Raji (cell line): Measurements from ENCODE around the gene SORCS2.

Experiments used
- POLR2A ChIP-seq: IDR thresholded peaks from 2 replicates; pipeline ENCODE4 v1.6.1; 2011; ENCODE audit warnings: low read depth, low read length, control low read depth; ENCODE audit not compliant: insufficient read depth

SORCS2 gene

GRCh38 chr4:7651461-7651921 is 459.2 kb downstream of the SORCS2 start:
- no peak for TF ChIP-seq POLR2A

GRCh38 chr4:7652006-7652405 is 459.7 kb downstream of the SORCS2 start:
- no peak for TF ChIP-seq POLR2A

- TF ChIP-seq POLR2A = no peak
Measured at GRCh38 chr4:7652451-7652881, 460.1 kb downstream of the SORCS2 start.

- no peak for TF ChIP-seq POLR2A
Measured at GRCh38 chr4:7652906-7653305, 460.6 kb downstream of the SORCS2 start.

GRCh38 chr4:7653510-7654369 is 461.4 kb downstream of the SORCS2 start:
- TF ChIP-seq POLR2A = no peak

GRCh38 chr4:7654550-7655445 is 462.5 kb downstream of the SORCS2 start:
- no peak for TF ChIP-seq POLR2A

GRCh38 chr4:7655511-7656243 is 463.3 kb downstream of the SORCS2 start:
- TF ChIP-seq POLR2A = no peak

GRCh38 chr4:7656244-7656800 is 464.0 kb downstream of the SORCS2 start:
- TF ChIP-seq POLR2A = no peak

- no peak for TF ChIP-seq POLR2A
Measured at GRCh38 chr4:7657545-7658297, 465.4 kb downstream of the SORCS2 start.

- no peak for TF ChIP-seq POLR2A
Measured at GRCh38 chr4:7658341-7659204, 466.2 kb downstream of the SORCS2 start.

- TF ChIP-seq POLR2A = no peak
Measured at GRCh38 chr4:7659429-7660175, 467.3 kb downstream of the SORCS2 start.
